GM18498 (cell line): ENCODE results near the gene MOSPD3.

ENCODE experiments used
- ATAC-seq: cut with Tn5 transposase; IDR thresholded peaks from one replicate; pipeline ENCODE4 v1.9.1; 2021; ENCODE audit warnings: mild to moderate bottlenecking, moderate library complexity; ENCODE audit not compliant: unreplicated experiment

Gene MOSPD3

DNA sequence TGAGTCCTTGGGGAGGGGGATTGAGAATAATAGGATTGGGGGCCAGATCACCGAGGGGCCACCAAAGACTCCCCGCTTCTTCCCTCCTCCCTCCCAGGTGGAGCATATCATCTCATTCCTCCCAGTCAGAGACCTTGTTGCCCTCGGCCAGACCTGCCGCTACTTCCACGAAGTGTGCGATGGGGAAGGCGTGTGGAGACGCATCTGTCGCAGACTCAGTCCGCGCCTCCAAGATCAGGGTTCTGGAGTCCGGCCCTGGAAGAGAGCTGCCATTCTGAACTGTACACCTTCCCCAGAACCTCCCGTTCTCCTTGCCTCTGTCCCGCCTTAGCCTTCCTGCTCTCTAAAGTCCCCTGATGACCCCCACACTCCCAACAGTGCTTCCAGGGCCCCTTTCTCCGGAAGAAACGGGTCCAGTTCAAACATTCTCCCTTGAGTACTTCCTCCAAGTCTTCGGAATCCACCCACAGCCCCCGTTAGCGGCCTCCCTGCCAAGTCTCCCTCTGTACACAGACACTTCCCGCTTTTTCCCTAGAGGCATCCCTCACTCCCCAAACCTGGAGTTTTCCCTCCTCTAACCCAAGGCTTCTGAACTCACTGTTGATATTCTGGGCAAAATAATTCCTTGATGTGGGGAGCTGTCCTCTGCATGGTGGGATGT is 22.1 kb upstream of the MOSPD3 start:
- no peak for ATAC-seq

DNA sequence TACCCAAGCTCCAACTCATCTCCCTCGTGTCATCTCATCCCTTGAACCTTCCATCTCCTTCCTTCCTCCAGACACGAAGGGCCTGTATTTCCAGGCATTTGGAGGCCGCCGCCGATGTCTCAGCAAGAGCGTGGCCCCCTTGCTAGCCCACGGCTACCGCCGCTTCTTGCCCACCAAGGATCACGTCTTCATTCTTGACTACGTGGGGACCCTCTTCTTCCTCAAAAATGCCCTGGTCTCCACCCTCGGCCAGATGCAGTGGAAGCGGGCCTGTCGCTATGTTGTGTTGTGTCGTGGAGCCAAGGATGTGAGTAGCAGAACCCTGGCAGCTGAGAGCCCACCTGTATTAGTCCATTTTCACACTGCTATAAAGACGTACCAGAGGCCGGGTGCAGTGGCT is 20.7 kb upstream of the MOSPD3 start:
- no peak for ATAC-seq

DNA sequence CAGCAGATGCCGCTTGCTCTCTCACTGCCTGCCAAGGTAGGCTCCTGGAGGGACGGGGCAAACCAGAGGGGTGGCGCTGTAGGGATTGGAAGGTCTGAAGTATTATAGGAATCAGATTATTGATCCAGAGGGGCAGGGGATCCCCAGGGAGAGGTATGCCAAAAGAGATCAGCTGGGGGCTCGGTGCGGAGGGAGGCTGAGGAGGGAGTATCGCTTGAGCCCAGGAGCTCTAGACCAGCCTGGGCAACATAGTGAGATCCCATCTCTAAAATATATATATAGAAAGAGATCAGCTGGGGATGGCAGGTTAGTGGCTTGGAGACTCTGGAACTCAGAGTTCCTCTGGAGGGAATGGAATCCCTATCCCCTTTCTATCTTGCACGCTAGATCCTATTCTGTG is 17.2 kb upstream of the MOSPD3 start:
- ATAC-seq = no peak

DNA sequence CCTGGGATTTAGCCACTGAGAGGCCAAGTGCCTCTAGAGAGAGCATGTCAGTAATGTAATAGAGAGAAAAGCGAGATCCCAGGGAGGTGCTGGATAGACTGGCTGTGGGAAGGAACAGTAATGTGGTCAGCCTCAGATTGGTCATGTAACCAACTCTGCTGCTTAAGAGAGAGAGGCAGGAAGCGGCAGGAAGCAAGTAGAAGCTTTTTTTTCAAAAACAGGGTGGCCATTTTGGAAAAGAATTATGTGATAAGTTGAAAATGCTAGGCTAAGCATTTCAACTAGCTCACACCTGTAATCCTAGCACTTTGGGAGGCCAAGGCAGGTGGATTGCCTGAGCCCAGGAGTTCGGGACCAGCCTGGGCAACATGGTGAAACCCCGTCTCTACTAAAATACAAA is 13.9 kb upstream of the MOSPD3 start:
- ATAC-seq = no peak

DNA sequence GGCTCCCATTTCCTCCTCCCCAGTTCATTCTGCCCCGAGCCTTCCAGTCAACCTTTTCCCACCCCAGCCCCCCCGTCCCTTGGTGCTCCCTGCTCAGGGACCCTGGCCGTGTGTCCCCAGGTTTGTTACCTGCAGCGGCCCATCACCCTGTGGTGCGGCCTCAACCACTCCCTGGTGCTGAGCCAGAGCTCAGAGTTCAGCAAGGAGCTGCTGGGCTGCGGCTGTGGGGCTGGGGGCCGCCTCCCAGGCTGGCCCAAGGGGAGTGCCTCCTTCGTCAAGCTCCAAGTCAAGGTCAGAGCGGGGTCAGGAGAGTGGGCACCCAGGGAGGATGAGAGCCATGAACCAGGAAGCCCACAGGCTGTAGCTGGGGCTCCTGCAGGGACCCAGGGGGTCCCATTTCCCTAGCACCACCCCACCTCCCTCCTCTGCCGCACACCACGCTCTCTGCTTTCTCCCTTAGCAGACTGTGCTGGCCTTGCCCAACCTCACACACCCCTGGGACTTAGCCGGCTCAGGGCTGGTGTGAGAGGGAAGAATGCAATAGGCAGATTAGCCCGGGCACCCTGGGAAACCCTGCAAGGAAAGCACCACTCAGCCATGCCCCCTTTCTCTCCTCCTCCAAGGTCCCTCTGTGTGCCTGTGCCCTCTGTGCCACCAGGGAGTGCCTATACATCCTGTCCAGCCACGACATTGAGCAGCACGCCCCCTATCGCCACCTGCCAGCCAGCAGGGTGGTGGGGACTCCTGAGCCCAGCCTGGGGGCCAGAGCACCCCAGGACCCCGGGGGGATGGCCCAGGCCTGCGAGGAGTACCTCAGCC is 12.2 kb upstream of the MOSPD3 start:
- no peak for ATAC-seq

DNA sequence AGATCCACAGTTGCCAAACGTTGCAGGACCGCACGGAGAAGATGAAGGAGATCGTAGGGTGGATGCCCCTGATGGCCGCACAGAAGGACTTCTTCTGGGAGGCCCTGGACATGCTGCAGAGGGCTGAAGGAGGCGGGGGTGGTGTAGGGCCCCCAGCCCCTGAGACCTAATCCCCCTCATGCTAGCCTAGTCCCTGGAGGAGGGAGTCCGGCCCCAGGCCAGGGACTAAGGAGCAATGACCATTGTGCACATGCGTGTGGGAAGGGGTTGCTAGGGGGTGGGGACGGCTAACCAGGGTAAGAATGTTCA is 11.7 kb upstream of the MOSPD3 start:
- ATAC-seq = no peak

DNA sequence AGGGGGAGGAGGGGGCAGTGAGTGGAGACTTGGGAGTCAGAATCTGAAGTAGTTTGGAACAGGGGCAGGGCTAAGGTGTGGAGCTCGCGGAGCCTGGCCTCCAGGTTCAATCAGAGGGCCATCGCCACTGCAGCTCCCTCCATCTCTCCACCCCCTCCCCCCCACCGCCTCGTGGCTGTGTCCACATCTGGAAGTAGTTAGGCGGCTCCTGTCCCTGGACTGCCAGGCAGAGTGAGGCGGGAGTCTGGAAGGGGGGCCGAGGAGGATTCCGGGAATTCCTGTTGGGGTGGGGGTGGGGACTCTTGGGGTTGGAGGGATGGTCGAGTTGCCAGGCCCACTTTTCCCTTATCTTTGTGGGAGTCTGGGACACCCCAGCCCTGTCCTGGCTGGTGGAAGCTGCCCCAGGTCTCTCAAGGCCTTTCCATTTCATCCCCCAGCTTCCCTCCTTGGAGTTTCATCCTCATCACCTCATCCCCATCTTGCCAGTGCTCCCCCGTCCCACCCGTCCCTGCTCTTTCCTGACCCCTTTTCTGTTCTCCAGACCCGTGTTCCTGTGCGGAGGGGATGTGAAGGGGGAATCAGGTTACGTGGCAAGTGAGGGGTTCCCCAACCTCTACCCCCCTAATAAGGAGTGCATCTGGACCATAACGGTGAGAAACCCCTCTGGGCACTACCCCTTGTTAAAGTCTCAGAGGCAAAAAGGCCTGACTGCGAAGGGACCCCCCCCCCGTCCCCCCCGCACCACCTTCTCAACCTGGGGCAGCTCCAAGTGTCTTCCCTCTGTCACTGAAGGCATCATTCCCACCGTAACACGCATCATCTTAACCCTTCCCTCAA is 9.2 kb upstream of the MOSPD3 start:
- ATAC-seq = no peak

DNA sequence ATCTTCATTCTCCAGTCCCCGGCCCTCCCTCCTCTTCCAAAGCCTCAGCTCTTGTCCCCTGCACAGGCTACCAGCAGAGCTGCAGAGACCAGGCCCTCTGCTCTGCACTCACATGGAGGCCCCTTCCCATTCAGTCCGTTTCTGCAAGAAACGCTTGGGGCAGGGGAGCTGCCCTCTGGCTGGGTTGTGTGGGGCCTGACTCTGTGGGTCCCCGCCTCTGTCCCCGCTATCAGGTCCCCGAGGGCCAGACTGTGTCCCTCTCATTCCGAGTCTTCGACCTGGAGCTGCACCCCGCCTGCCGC is 8.7 kb upstream of the MOSPD3 start:
- no peak for ATAC-seq

DNA sequence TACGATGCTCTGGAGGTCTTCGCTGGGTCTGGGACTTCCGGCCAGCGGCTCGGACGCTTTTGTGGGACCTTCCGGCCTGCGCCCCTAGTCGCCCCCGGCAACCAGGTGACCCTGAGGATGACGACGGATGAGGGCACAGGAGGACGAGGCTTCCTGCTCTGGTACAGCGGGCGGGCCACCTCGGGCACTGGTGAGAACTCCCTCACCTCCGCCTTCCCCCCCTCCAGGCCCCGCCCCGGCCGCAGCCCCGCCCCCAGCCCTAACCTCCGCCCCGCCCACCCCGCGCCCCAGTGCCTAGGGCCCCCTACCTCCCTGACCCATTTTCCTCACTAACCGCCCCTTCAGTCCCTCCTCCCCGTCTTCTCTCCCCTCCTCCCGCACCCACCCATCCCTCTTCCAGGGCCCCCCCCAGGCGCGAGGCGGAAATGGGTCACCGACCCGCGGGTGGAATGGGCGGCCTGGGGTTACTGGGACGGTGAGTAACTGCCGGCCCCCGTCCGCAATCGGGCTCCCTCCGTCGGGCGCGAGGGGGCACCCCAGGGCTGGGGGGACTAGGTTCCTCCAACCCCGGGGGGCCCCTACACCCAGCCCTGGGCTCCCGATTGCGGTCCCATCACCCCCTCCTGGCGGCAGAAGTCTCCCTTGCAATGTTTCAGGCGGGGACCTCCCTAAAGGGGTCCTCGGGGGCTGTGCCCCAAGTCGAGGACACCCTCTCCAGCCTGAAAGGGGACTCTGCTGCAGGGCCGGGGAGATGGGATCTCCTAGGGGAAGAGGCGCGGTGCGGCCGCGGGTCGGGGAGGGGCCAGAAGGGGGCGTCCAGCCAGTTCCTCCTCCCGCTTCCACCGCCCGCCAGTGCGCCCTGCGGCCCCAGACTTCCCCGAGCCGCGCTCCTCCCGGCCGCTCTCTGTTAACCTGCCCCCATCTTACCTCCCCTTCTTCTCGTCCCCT is 8.0 kb upstream of the MOSPD3 start:
- ATAC-seq = peak; percentile 63

DNA sequence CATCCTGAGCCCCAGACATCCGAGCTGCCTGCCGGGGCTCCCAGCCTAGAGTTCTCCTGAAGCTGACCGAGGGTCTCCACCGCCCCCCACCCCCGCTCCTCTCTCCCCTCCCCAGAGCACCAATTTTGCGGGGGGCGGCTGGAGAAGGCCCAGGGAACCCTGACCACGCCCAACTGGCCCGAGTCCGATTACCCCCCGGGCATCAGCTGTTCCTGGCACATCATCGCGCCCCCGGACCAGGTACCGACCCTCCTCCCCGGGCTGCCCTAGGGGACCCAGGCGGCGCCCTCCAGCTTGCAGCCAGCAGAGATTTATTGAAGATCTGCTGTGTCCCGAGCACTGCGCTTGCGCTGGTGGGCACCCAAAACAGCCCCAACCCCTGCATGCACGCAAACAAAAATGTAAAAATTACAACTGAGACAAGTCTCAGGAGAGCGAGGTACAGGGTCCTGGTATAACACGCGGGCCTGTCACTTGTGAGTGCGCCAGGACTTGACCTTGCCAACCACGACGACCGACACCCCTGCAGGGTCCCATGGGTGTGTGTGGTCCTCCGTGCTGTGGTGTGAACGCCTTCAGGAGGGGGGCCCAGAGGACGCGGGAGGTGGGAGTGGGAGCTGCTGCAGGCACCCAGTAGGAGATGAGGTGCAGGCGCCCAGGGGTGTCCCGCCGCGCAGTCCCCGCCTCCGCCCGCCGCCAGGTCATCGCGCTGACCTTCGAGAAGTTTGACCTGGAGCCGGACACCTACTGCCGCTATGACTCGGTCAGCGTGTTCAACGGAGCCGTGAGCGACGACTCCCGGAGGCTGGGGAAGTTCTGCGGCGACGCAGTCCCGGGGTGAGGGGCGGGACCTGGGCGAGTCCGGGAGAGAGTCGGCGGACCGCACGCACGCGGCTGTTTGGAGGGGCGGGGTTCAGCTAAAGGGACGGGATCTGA is 7.1 kb upstream of the MOSPD3 start:
- ATAC-seq = no peak

DNA sequence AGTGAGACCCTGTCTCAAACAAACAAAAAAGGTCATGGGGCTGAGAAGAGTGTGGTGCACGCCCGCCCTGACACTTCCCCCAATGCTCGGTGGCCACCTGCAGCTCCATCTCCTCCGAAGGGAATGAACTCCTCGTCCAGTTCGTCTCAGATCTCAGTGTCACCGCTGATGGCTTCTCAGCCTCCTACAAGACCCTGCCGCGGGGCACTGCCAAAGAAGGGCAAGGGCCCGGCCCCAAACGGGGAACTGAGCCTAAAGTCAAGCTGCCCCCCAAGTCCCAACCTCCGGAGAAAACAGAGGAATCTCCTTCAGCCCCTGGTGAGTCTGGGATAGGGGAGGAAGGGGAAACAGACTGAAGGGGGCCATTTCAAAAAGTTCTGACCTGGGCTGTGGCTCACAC is 6.0 kb upstream of the MOSPD3 start:
- ATAC-seq = no peak

DNA sequence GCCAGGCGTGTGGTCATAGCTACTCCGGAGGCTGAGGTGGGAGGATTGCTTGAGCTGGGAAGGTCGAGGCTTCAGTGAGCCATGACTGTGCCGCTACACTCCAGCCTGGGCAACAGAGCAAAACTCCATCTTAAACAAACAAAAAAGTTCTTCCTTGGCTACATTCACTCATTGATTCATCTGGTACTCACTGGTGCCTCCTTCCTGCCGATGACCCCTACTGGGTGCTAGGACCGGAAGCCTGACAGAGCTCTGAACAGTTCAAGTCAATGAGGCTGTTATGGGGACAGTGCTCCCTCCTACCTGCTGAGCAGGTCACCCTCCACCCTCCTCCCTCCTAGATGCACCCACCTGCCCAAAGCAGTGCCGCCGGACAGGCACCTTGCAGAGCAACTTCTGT is 5.2 kb upstream of the MOSPD3 start:
- ATAC-seq = no peak

DNA sequence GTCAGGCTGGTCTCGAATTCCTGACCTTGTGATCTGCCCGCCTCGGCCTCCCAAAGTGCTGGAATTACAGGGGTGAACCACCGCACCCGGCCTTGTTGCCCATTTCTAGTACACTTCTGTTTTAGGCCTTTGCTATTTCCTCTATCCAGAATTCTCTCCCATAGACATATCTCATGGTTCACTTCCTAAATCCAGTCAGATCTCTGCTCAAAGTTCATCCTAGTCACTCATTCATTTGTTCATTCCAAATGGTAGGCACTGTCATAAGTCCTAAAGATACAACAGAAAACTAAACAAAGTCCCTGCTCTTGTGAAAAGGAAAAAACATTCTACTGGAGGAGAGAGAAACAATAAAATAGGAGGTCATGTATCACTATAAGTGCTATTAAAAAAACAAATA is 2.4 kb upstream of the MOSPD3 start:
- ATAC-seq = no peak

DNA sequence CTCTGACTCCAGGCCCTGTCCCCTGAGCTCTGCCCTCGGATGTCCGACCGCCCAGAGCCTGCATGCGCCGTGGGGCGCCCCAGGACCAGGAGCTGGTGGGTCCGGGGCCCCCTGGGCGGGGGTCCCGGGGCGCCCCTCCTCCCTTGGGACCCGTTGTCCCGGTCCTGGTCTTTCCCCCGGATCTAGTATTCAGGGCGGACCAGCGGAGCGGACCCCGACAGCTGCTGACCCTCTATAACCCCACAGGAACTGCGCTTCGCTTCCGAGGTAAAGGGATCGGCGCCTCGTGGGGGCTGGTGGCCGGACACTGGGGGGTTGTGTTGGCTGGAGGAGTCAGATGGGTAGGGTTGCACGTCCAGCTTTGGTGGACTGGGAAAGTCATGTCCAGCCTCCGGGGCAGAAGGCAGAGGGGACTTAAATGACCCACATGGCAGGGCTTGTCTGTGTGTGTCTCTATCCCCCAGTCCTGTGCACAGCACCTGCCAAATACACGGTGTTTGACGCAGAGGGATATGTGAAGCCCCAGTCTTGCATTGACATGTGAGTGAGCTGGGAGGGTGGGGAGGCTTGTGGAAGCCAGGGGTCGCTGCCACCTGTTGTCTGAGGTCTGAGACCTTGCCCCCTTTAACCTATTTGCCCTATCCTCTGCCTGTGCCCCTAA is 520 bp downstream of the MOSPD3 start:
- no peak for ATAC-seq

DNA sequence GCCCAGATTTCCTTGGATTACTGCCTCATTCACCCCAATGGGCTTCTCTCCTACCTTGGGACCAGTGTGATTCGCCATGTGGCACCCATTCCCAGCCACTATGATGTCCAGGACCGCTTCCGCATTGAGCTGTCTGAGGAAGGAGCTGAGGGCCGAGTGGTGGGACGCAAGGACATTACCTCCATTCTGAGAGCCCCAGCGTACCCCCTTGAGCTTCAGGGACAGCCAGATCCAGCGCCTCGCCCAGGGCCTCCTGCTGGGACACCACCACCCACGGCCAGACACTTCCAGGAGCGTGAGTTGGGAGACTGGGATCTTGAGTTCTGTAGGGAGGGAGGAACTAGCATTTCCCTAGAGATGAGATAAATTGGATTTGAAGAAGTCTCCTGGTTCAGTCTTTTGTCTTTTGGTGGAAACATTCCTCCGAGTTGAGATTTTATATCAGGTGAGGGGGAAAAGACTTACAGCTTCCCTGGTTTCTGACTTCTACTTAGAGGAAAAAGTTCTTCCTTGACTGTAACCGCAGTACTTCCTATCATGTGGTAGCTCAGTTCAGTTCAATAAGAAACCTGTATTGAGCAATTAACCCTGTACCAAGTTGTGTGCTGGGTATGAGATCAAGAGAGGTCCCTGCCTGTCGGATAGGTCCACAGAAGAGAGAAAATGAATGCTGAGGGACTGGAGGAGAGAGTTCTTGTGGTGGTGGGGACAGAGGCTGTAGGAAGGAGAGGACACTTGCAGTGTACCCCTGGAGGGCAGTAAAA is 1.3 kb downstream of the MOSPD3 start:
- no peak for ATAC-seq

DNA sequence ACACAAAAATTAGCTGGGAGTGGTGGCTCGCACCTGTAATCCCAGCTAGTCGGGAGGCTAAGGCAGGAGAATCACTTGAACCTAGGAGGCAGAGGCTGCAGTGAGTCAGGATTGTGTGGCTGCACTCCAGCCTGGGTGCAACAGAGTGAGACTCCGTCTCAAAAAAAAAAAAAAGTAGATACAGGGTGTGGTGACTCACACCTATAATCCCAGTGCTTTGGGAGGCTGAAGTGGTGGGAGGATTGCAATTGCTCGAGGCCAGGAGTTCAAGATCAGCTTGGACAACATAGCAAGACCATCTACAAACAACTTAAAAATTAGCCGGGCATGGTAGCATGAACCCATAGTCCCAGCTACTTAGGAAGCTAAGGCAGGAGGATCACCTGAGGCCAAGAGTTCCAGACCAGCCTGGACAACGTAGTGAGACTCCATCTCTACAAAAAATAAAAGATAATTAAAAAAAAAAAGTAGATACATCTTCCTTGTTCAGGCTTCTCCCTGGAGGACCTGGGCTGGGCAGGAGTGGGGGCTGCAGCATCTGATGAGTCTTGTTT is 2.0 kb downstream of the MOSPD3 start:
- no peak for ATAC-seq

DNA sequence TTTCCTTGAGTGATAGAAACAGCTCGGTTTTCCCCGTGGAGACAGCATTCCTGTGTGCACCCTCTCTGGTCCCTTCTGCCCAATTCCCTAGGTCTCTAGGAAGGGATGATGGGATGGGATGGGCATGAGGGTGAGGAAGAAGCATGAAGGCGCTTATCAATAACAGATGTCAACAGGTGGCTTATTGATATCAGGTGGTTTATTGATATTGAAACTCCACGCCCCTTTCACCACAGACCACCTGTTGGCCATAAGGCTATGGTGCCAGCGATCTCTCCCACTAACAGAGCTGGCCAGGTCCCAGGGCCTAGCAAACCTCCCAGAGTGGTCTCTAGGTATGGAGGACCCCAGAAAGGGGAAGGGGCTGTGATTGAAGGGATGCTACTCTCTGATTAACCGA is 7.9 kb downstream of the MOSPD3 start:
- ATAC-seq = no peak

DNA sequence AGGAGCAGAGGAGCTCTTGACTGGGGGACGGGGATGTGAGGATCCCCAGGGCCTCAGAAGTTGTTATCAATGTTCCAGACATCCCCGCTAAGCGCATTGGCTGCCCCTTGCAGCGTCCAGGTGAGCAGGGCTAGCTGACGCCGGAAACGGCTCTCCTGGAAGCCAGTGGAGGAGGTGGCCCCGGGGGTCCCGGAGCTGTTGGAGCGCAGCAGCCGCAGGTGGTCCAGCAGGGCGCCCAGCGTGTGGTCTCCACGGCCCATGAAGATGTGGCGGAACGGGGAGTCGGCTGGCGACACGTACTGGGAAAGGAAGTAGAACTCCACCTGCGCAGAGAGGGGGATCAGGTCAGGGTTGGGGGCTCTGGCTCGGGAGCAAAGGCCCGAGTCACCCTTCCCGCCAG is 8.5 kb downstream of the MOSPD3 start:
- ATAC-seq = no peak
